Esophagus (tissue), 2 donors: ENCODE measurements around the gene ZFYVE28. TPM values are rescaled to one million over a fixed set of nuclear protein-coding genes. Genes with fewer than 3 reads are reported as not detected.
A peak's percentile ranks its signal among the peaks of the same experiment; 100 is the strongest.

Experiments used
- H3K27ac ChIP-seq, 2 donors: one replicate each; pipeline ENCODE4 v1.5.1; 2013; ENCODE audit warnings: low read depth in 2 of 2, mild to moderate bottlenecking in 2 of 2, inconsistent platforms in 1 of 2, low read length in 1 of 2, moderate library complexity in 1 of 2
- H3K27me3 ChIP-seq, 2 donors: one replicate each; pipeline ENCODE4 v1.6.1; 2013; ENCODE audit warnings: low read length in 2 of 2, control low read depth in 1 of 2, mild to moderate bottlenecking in 1 of 2; ENCODE audit not compliant: insufficient read depth in 2 of 2, control insufficient read depth in 1 of 2
- H3K36me3 ChIP-seq, 2 donors: one replicate each; pipeline ENCODE4 v1.6.1; 2013; ENCODE audit warnings: low read length in 1 of 2; ENCODE audit not compliant: control insufficient read depth in 2 of 2, insufficient read depth in 2 of 2
- H3K4me1 ChIP-seq, 2 donors: one replicate each; pipeline ENCODE4 v1.6.1; 2013; ENCODE audit warnings: low read length in 1 of 2; ENCODE audit not compliant: control insufficient read depth in 2 of 2, insufficient read depth in 2 of 2
- H3K4me3 ChIP-seq, 2 donors: one replicate each; pipeline ENCODE4 v1.5.1; 2013; ENCODE audit warnings: low read length in 2 of 2, mild to moderate bottlenecking in 2 of 2, low read depth in 1 of 2, moderate library complexity in 1 of 2
- H3K9me3 ChIP-seq, 2 donors: one replicate each; pipeline ENCODE4 v1.6.1; 2013; ENCODE audit warnings: mild to moderate bottlenecking in 2 of 2, low read depth in 1 of 2, low read length in 1 of 2, moderate library complexity in 1 of 2; ENCODE audit not compliant: control insufficient read depth in 2 of 2, insufficient read depth in 1 of 2
- WGBS, 2 donors: extraction: QIAGEN DNeasy Blood & Tissue Kit; methylation state at CpG; one replicate each; pipeline ENCODE4 v1.1.7; 2013; 5-methylcytosine and 5-hydroxymethylcytosine counted together
- polyA plus RNA-seq, 2 donors: library from polyadenylated mRNA; stranded (reverse); fragments of 200-250 nt; gene quantifications; one replicate each; pipeline ENCODE4 v1.2.3, GENCODE V29; 2013
- donor health status: healthy with polysubstance abuse.
- donor health status: Bipolar disorder and iron deficiency.

ZFYVE28 gene
- polyA plus RNA-seq, 2 donors = 5.2 to 5.4 TPM

DNA sequence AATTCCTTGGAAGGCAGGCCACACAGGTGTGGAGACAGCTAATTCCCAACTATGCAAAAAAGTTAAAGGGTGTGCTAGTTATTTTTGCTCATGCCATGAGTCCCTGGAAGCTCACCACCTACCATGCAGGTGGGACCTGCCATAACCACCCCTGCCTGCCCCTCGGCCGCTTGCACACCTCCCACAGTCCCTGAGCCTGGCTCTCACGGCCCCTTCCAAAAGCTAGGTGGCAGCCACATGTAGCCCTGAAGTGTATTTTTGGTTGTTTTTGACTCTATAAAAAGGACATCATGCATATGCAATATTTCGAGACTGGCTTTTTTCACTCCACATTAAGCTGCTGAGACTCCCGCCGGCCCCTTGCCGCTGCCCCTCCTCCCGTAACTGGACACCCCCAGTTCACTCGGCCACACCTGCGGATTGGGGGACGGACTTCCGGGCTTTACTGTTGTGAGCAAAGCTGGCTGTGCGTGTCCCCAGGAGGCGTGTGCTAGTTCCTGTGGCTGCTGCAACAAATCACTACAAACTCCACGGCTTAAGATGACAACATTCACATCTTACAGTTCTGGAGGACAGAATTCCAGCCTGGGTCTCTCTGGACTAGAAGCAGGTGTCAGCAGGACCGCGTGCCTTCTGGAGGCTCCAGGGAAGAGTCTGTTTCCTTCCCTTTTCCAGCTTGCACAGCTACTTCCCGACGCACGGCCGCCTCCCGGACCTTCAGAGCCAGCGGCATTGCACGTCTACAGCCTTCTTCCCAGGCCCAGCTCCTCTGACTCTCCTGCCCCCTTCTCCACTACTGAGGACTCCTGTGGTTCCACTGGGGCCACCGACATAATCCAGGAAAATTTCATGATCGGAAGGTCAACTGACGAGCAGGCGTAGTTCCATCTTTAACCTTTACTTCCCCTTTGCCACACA, 24.8 kb downstream of the ZFYVE28 start:
- 22 to 25% methylated on average over 28 of the region's 28 CpGs for WGBS, 2 donors
- Histone ChIP-seq H3K27me3 (no peaks in the 10 kb centered on the region), H3K4me3 (peak overlapping the region in 1 of 2 donors; percentile 5), H3K27ac (no peak overlapping the region), H3K36me3 (no peaks in the 10 kb centered on the region), H3K9me3 (no peaks in the 10 kb centered on the region), H3K4me1 (peaks cover 8 to 9% of the 10 kb centered on the region in 2 donors)

DNA sequence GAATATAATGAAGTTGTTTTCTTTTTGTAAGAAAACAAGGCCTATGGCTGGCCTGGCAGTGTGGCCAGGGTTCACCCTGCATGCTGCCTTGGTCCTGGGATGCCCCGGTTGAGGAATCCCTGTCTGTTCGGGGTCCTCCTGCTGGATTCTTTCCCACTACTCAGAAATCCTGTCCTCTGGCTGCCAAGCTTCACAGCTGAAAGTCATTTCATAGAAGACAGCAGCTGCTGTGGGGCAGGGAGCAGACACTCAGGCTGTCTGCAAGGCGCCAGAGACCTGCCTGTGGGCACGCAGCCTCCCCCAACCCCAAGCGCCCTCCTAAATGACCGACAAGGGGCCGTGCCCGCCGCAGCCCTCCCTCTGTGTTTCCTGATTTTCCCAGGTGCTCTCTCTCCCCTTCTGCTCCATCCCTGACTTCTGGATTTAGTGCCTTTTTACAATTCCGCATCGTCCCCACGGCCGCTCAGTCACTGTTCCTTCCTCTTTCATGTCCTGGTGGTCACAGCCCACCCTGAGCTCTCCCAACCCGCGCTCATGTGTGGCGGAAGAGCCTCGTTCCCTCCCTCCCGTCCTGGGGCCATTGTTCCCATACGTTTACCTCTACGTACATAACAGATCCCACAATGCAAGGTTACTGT, 27.5 kb downstream of the ZFYVE28 start:
- 59 to 63% methylated on average over 20 of the region's 20 CpGs for WGBS, 2 donors

DNA sequence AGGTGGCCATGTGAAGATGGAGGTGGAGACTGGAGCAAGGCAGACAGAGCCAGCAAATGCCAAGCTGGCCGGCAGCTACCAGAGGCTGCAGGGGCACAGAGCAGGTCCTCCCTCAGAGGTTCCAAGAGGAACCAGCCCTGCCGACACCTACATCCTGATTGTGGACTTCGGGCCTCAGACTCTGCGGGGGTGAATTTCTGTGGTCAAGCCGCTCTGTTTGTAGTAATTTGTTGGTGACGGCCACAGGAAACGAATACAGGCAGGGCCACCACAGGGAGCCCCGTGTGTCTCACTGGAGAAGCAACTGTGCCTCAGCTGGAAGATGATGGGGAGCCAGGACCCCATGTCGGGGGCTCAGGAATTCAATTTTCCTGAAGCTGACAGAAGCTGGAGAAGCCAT, 28.3 kb downstream of the ZFYVE28 start:
- H3K36me3 ChIP-seq = no peaks in the 10 kb centered on the region
- no peaks in the 10 kb centered on the region for H3K9me3 ChIP-seq
- WGBS, 2 donors = 77% methylated on average over 9 of the region's 9 CpGs
- H3K27ac ChIP-seq = no peak overlapping the region
- peaks cover 9 to 10% of the 10 kb centered on the region in 2 donors for H3K4me1 ChIP-seq
- H3K4me3 ChIP-seq = no peak overlapping the region
- no peaks in the 10 kb centered on the region for H3K27me3 ChIP-seq

More for the DNA sequence above, 27.5 kb downstream of the ZFYVE28 start:
- Histone ChIP-seq H3K27me3 (no peaks in the 10 kb centered on the region), H3K9me3 (no peaks in the 10 kb centered on the region), H3K27ac (no peak overlapping the region), H3K36me3 (no peaks in the 10 kb centered on the region), H3K4me3 (no peak overlapping the region), H3K4me1 (peaks cover 9 to 10% of the 10 kb centered on the region in 2 donors)

DNA sequence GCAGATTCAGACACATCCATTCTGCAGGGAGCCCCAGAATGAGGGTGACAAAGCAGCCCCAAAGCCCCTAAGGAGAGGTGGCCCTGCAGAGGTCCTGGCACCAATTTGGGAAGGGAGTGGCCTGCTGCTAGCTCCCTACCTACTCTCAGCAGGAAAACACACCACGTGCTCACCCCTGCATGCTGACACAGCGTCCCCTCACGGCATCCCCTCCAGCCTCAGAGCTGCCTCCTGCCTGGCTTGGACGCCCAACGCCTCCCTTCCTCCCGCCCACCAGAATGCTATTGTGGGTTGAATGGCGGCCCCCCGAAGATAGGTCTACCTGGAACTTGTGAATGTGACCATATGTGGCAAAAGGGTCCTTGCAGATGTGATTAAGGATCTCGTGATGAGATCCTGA, 28.8 kb downstream of the ZFYVE28 start:
- no peaks in the 10 kb centered on the region for H3K9me3 ChIP-seq
- WGBS, 2 donors = 80 to 83% methylated on average over 9 of the region's 9 CpGs
- H3K4me3 ChIP-seq = no peak overlapping the region
- peaks cover 9 to 10% of the 10 kb centered on the region in 2 donors for H3K4me1 ChIP-seq
- H3K27ac ChIP-seq = no peak overlapping the region
- no peaks in the 10 kb centered on the region for H3K27me3 ChIP-seq
- H3K36me3 ChIP-seq = no peaks in the 10 kb centered on the region

DNA sequence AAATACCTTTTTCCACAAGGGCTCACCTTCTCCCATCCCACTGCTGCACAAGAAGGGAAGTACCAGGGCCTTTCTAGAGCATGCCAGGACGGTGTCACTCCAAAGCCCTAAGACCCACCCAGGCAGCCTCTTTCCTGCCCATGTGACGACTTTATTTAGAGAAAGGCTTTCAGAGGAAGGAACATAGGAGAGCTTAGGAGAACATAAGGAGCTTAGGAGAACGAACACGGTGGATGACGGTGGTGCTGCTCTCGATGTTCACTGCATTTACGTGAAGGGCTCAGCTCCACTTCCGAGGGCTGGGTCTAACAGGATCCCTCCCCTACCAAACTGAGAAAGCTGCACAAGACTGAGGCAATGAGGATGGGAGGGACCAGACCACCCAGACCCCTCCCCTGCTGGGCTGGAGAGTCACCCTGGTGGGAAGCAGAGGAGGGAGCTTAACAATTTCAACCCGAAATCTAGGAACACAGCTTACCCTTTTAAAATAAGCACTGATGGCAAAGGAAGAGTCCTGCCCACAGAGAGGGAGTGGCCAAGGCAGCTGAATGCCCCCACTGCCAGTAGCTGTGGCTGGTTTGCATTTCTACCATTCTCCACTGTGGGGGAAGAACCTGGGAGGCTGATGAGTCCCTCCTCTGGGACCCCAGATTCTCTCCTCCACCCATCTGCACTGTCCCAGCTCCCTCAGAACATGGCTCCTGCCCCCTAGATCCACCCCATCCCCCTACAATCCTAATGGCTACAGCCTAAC, 29.8 kb downstream of the ZFYVE28 start:
- Histone ChIP-seq H3K4me3 (no peak overlapping the region), H3K4me1 (peaks cover 1 to 2% of the 10 kb centered on the region in 2 donors), H3K27me3 (no peaks in the 10 kb centered on the region), H3K36me3 (no peaks in the 10 kb centered on the region), H3K9me3 (no peaks in the 10 kb centered on the region), H3K27ac (no peak overlapping the region)
- WGBS, 2 donors = 52 to 59% methylated on average over 9 of the region's 9 CpGs

DNA sequence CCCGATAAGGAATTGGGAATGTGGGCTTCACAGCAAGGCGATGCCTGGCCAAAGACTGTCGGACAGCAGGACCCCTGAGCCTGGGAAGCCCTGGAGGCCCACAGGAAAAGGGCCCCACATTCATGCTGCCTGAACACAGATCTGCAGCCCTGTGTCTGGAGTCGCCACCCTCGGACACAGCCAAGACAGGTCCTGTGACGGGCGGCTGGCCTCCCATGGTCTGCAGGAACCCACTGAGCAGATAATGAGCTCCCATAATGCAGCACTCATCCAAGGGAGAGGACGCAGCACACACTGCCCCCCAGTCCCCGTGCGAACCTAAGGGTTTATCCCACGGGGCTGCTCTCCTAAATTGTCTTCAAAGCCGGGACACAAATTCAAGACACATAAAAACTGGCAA, 30.6 kb downstream of the ZFYVE28 start:
- Histone ChIP-seq H3K27ac (no peak overlapping the region), H3K36me3 (no peaks in the 10 kb centered on the region), H3K4me1 (peaks cover 0 to 2% of the 10 kb centered on the region in 2 donors), H3K9me3 (no peaks in the 10 kb centered on the region), H3K4me3 (no peak overlapping the region), H3K27me3 (no peaks in the 10 kb centered on the region)
- WGBS, 2 donors = 95% methylated on average over 12 of the region's 12 CpGs

DNA sequence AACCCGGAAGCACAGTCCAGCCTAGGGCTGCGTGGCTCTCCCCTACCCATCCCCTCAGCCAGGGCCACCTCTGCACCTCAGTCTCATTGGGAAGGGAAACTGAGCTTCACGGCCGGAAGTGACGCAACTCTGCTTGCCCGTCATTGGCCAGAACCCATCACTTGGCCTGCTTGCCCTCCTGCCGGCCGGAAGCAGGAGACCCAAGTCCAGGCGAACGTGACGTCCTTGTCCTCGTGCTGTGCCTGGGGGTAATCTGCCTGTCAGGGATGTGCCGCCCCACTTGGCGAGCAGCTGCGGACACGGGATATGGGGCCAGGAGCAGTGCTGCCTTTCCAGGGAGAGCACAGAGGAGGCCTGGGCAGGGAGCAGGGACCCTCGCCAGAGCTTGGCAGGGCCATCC, 31.2 kb downstream of the ZFYVE28 start:
- Histone ChIP-seq H3K27me3 (no peaks in the 10 kb centered on the region), H3K27ac (no peak overlapping the region), H3K36me3 (no peaks in the 10 kb centered on the region), H3K4me1 (peaks cover 0 to 2% of the 10 kb centered on the region in 2 donors), H3K4me3 (no peak overlapping the region), H3K9me3 (no peaks in the 10 kb centered on the region)
- 94 to 95% methylated on average over 17 of the region's 17 CpGs for WGBS, 2 donors

DNA sequence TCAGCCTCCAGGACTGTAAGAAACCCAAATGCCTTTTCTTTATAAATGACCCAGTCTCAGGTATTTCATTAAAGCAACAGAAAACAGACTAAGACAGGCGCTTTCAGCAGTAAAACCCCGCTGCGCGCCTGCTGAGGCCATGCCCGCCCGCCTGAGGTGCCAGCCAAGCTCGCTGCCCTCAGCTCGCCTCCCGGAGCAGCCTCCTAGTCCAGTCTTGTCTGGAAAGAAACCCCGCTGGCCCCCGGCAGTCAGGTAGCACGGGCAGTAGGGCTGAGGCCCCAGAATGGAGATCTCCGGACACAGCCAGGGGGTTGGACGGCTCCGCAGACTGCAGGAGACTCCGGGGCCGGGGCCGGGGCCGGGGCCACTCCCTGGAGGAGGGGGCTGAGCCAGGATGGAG, 31.7 kb downstream of the ZFYVE28 start:
- no peaks in the 10 kb centered on the region for H3K27me3 ChIP-seq
- no peak overlapping the region for H3K27ac ChIP-seq
- peaks cover 0 to 2% of the 10 kb centered on the region in 2 donors for H3K4me1 ChIP-seq
- no peak overlapping the region for H3K4me3 ChIP-seq
- no peaks in the 10 kb centered on the region for H3K9me3 ChIP-seq
- WGBS, 2 donors = 90 to 96% methylated on average over 19 of the region's 19 CpGs
- H3K36me3 ChIP-seq = no peaks in the 10 kb centered on the region

DNA sequence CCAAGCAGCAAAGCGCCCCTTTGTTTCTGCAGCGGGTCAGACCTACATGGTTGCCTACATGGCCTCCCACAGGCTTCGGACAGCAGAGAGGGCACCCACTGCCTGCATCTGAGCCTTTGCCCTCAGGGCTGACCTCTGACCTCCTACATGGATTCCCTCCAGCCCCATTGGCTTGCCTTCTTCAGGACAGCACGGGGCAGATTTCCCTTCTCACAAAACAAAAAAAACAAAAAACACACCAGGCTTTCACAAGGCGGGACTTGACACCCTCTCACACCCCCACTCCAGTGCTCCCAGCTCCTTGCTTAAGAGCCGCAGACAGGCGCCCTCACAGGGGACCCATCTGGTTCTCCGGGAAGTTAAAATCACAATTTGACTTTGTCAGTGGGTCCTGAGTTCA, 32.9 kb downstream of the ZFYVE28 start:
- Histone ChIP-seq H3K4me3 (no peak overlapping the region), H3K4me1 (peaks cover 0 to 2% of the 10 kb centered on the region in 2 donors), H3K9me3 (no peaks in the 10 kb centered on the region), H3K36me3 (no peaks in the 10 kb centered on the region), H3K27ac (no peak overlapping the region), H3K27me3 (no peaks in the 10 kb centered on the region)
- 83 to 88% methylated on average over 8 of the region's 8 CpGs for WGBS, 2 donors
